ENCODE results near the gene IGSF3.
"Not testable (repeated sequence)": the region's sequence is repeated elsewhere in the genome, so short reads cannot be mapped to it uniquely, and the experiment has no call there.

DNA sequence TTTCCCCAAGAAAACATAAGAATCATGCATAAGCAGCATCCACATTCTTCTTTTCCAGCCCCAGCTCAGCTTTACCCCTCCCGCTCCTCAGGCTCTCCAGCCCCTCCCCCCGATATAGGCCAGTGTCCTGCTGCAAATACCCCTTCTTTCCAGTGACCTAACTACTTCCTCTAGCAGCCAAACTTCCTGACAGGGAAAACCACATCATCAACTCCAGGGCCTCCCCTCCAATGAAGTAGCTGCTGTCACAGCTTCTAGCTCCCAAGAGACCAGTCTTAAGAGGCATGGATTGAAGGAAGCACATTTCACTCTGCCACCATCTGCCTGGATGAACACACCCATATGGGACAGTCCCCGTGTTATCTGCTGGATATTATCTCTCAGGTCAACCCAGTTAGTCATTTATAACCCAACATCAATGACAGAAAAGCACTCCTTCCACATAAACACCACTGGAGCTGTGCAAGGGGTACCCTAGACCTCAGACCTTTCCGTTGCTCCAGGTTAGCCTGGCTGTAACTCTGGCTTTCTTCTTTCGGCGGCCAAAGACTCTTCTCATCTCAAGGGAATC is 57.6 kb downstream of the IGSF3 start:
- TF ChIP-seq, protein P1, sequence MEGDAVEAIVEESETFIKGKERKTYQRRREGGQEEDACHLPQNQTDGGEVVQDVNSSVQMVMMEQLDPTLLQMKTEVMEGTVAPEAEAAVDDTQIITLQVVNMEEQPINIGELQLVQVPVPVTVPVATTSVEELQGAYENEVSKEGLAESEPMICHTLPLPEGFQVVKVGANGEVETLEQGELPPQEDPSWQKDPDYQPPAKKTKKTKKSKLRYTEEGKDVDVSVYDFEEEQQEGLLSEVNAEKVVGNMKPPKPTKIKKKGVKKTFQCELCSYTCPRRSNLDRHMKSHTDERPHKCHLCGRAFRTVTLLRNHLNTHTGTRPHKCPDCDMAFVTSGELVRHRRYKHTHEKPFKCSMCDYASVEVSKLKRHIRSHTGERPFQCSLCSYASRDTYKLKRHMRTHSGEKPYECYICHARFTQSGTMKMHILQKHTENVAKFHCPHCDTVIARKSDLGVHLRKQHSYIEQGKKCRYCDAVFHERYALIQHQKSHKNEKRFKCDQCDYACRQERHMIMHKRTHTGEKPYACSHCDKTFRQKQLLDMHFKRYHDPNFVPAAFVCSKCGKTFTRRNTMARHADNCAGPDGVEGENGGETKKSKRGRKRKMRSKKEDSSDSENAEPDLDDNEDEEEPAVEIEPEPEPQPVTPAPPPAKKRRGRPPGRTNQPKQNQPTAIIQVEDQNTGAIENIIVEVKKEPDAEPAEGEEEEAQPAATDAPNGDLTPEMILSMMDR (IDR thresholded peaks at IDR 0.05; ENCODE audit: low read depth, low read length): not testable (repeated sequence)
- not testable (repeated sequence) for TF ChIP-seq MYC (IDR thresholded peaks at IDR 0.05; ENCODE audit: low read depth, low read length)
